ENCODE data around the gene SHB. TPM values are rescaled to one million over a fixed set of nuclear protein-coding genes. Genes with fewer than 3 reads are reported as not detected.

SHB gene
- total and polyA plus RNA-seq, 2 of the 13 experiments (the other 11 are each of a cell fraction or from before 2014, with no cell fraction given) = 19.4 to 20.7 TPM

GRCh38 chr9:38062498-38063362 lies 6.3 kb downstream of the SHB start (continued):
- no peak for TF ChIP-seq KDM1A (CRISPR knock-in tag; IDR thresholded peaks at IDR 0.05)
- no peak for TF ChIP-seq MAX (IDR thresholded peaks at IDR 0.05)
- TF ChIP-seq ZC3H4 (CRISPR knock-in tag; IDR thresholded peaks at IDR 0.05; ENCODE audit: borderline replicate concordance) = no peak
- no peak for TF ChIP-seq NCOA1 (CRISPR knock-in tag; IDR thresholded peaks at IDR 0.05)
- peak; percentile 47; the same call in 1 of the 2 replicates for TF ChIP-seq FOXJ3 (CRISPR knock-in tag; IDR thresholded peaks at IDR 0.05; ENCODE audit: borderline replicate concordance)
- TF ChIP-seq, protein P1, sequence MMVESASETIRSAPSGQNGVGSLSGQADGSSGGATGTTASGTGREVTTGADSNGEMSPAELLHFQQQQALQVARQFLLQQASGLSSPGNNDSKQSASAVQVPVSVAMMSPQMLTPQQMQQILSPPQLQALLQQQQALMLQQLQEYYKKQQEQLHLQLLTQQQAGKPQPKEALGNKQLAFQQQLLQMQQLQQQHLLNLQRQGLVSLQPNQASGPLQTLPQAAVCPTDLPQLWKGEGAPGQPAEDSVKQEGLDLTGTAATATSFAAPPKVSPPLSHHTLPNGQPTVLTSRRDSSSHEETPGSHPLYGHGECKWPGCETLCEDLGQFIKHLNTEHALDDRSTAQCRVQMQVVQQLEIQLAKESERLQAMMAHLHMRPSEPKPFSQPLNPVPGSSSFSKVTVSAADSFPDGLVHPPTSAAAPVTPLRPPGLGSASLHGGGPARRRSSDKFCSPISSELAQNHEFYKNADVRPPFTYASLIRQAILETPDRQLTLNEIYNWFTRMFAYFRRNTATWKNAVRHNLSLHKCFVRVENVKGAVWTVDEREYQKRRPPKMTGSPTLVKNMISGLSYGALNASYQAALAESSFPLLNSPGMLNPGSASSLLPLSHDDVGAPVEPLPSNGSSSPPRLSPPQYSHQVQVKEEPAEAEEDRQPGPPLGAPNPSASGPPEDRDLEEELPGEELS (CRISPR knock-in tag; IDR thresholded peaks at IDR 0.05) = peak; percentile 68
- TF ChIP-seq PAWR (CRISPR knock-in tag; IDR thresholded peaks at IDR 0.05; ENCODE audit: borderline replicate concordance) = no peak
- TF ChIP-seq ZNF335 (CRISPR knock-in tag; IDR thresholded peaks at IDR 0.05) = 0 out of 2 replicates have a peak, but pooled peaks have one; percentile 37
- no peak for TF ChIP-seq ATF2 (CRISPR knock-in tag; IDR thresholded peaks at IDR 0.05)
- TF ChIP-seq, protein P2, sequence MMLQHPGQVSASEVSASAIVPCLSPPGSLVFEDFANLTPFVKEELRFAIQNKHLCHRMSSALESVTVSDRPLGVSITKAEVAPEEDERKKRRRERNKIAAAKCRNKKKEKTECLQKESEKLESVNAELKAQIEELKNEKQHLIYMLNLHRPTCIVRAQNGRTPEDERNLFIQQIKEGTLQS (CRISPR knock-in tag; IDR thresholded peaks at IDR 0.05) = no peak
- peak; percentile 80; the same call in 1 of the 2 replicates for TF ChIP-seq NR2F2 (IDR thresholded peaks at IDR 0.05; ENCODE audit: borderline replicate concordance, low read depth)
- no peak for TF ChIP-seq ZSCAN9 (CRISPR knock-in tag; IDR thresholded peaks at IDR 0.05; ENCODE audit: borderline replicate concordance)
- peak; percentile 79 to 81 for TF ChIP-seq NR2F1 (CRISPR knock-in tag; IDR thresholded peaks at IDR 0.05)
- TF ChIP-seq ZNF205 (CRISPR knock-in tag; IDR thresholded peaks at IDR 0.05) = 0 out of 2 replicates have a peak, but pooled peaks have one; percentile 16
- no peak for TF ChIP-seq ZNF550 (CRISPR knock-in tag; IDR thresholded peaks at IDR 0.05; ENCODE audit: borderline replicate concordance)
- no peak for TF ChIP-seq ZNF121 (CRISPR knock-in tag; IDR thresholded peaks at IDR 0.05)
- TF ChIP-seq ZNF589 (CRISPR knock-in tag; conservative IDR thresholded peaks at IDR 0.05) = no peak
- TF ChIP-seq, protein P3, sequence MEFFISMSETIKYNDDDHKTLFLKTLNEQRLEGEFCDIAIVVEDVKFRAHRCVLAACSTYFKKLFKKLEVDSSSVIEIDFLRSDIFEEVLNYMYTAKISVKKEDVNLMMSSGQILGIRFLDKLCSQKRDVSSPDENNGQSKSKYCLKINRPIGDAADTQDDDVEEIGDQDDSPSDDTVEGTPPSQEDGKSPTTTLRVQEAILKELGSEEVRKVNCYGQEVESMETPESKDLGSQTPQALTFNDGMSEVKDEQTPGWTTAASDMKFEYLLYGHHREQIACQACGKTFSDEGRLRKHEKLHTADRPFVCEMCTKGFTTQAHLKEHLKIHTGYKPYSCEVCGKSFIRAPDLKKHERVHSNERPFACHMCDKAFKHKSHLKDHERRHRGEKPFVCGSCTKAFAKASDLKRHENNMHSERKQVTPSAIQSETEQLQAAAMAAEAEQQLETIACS (CRISPR knock-in tag; IDR thresholded peaks at IDR 0.05) = no peak
- no peak for TF ChIP-seq CCDC6 (CRISPR knock-in tag; IDR thresholded peaks at IDR 0.05)
- TF ChIP-seq SIX4 (CRISPR knock-in tag; IDR thresholded peaks at IDR 0.05) = peak; percentile 26; the same call in 1 of the 2 replicates
- TF ChIP-seq PTBP1 (IDR thresholded peaks at IDR 0.05; ENCODE audit: low read depth, low read length, poor library complexity, severe bottlenecking) = no peak
- peak; percentile 78 for TF ChIP-seq HDAC2 (CRISPR knock-in tag; IDR thresholded peaks at IDR 0.05)
- TF ChIP-seq, protein P4, sequence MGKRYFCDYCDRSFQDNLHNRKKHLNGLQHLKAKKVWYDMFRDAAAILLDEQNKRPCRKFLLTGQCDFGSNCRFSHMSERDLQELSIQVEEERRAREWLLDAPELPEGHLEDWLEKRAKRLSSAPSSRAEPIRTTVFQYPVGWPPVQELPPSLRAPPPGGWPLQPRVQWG (CRISPR knock-in tag; IDR thresholded peaks at IDR 0.05; ENCODE audit: borderline replicate concordance, low read depth) = no peak

Data from HepG2 (cell line).